Panc1 (cell line): ENCODE measurements around the gene TST. TPM values are rescaled to one million over a fixed set of nuclear protein-coding genes. Genes with fewer than 3 reads are reported as not detected.

Source experiments
- ATAC-seq: fragments of 200-7000 bp; cut with Tn5 transposase; 2 replicates; pipeline ENCODE4 v1.9.1; 2020; ENCODE audit warnings: mild to moderate bottlenecking, moderate library complexity
- BruUV-seq: library from RNA; stranded (reverse); fragments of 400-500 nt; replicated peaks from 2 replicates; lab custom pipeline; 2021; lab: Mats Ljungman, UMichigan
- CTCF ChIA-PET: fragments of 300-600 bp; sonication (Branson Sonifier 250); formaldehyde crosslinking; loops from one replicate; lab custom pipeline; 2022; ENCODE audit warnings: antibody characterized with exemption; lab: Charles Lee
- POLR2A ChIA-PET: fragments of 300-600 bp; sonication (Branson Sonifier 250); formaldehyde crosslinking; loops from one replicate; lab custom pipeline; 2022; ENCODE audit warnings: antibody characterized with exemption; lab: Charles Lee
- DNase-seq: peaks from one replicate; pipeline ENCODE4 v3.0.0-alpha.2; 2010; ENCODE audit warnings: low read depth, low spot score
- H3K27ac ChIP-seq: 2 replicates; pipeline ENCODE4 v1.5.1; 2011; ENCODE audit warnings: mild to moderate bottlenecking, low read length, inconsistent platforms
- H3K27me3 ChIP-seq: fragments of 200-500 bp; sonication (Bioruptor generic); 2 replicates; pipeline ENCODE4 v1.6.0; 2014; ENCODE audit warnings: low read length, inconsistent platforms; ENCODE audit not compliant: control insufficient read depth, insufficient read depth
- H3K36me3 ChIP-seq: fragments of 200-500 bp; sonication (Bioruptor generic); 2 replicates; pipeline ENCODE4 v1.5.1; 2014; ENCODE audit warnings: inconsistent platforms, mild to moderate bottlenecking, low read length, moderate library complexity; ENCODE audit not compliant: control insufficient read depth, insufficient read depth
- H3K4me1 ChIP-seq: 2 replicates; pipeline ENCODE4 v1.5.1; 2011; ENCODE audit warnings: inconsistent platforms, mild to moderate bottlenecking, low read length, moderate library complexity; ENCODE audit not compliant: control insufficient read depth, insufficient read depth
- H3K4me3 ChIP-seq, 2 experiments: 2 replicates each; pipeline ENCODE4 v1.5.1; 2011 to 2012; ENCODE audit warnings: low read depth in 2 of 2, low read length in 2 of 2, mild to moderate bottlenecking in 2 of 2, inconsistent platforms in 1 of 2, moderate library complexity in 1 of 2
- H3K9me3 ChIP-seq: fragments of 200-500 bp; sonication (Bioruptor generic); 2 replicates; pipeline ENCODE4 v1.5.1; 2014; ENCODE audit warnings: low read depth, mild to moderate bottlenecking, inconsistent platforms, low read length, moderate library complexity; ENCODE audit not compliant: control insufficient read depth, insufficient read depth
- CTCF ChIP-seq: fragments of 450-650 bp; IDR thresholded peaks from 2 replicates; pipeline ENCODE4 v1.5.1; 2017; ENCODE audit warnings: mild to moderate bottlenecking
- POLR2AphosphoS5 ChIP-seq: IDR thresholded peaks from 2 replicates; pipeline ENCODE4 v1.6.1; 2012; ENCODE audit warnings: mild to moderate bottlenecking, low read depth, low read length, moderate library complexity
- REST ChIP-seq, 2 experiments: IDR thresholded peaks; 2 replicates each; pipeline ENCODE4 v1.6.1; 2011 to 2012; ENCODE audit warnings: low read depth in 2 of 2, control low read depth in 1 of 2, low read length in 1 of 2, mild to moderate bottlenecking in 1 of 2, moderate library complexity in 1 of 2; ENCODE audit not compliant: insufficient read depth in 1 of 2
- SIN3A ChIP-seq: IDR thresholded peaks from 2 replicates; pipeline ENCODE4 v1.6.1; 2012; ENCODE audit warnings: low read depth, mild to moderate bottlenecking, low read length, moderate library complexity, borderline replicate concordance; ENCODE audit not compliant: insufficient read depth
- TCF7L2 ChIP-seq: IDR thresholded peaks from 2 replicates; pipeline ENCODE4 v1.6.1; 2011; ENCODE audit warnings: mild to moderate bottlenecking, low read depth, low read length, inconsistent platforms
- in situ Hi-C: cut with HindIII; loops from 2 replicates; pipeline ENCODE4 v1.10.0; 2016; ENCODE audit warnings: low sequenced_read_pairs, low pct_unique_long_range_greater_than_20kb
- intact Hi-C: fragments of 100-400 bp; cut with micrococcal nuclease; formaldehyde crosslinking; loops from one replicate; pipeline ENCODE4 v1.10.0; 2022; ENCODE audit not compliant: unreplicated experiment
- total RNA-seq: library from RNA; stranded (reverse); gene quantifications from one replicate; pipeline ENCODE4 v1.2.1, GENCODE V29; 2021; ENCODE audit not compliant: unreplicated experiment

The TST gene
- total RNA-seq, 1 experiment from 2014 or later = 15.9 TPM

DNA sequence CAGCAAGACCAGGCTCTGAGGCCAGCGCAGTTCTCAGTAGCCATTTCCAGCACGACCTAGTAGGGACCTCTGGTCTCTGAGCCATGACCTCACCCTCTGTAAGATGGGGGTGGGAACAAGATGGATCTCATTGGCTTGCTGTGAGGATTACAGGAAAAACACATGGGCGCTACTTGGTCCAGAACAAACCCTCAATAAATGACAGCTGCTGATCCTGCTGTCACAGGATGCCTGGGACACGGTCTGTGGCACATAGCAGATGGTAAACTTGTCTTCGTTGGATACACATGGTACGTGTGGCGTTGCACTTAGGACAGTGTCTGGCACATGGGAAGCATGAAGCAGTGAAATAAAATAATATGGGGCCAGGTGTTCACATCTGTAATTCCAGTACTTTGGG is 27.8 kb upstream of the TST start:
- Histone ChIP-seq H3K36me3 (no peaks in the 10 kb centered on the region; the same call in 1 of the 2 replicates), H3K27me3 (no peaks in the 10 kb centered on the region), H3K4me3 (no peak overlapping the region), H3K9me3 (no peaks in the 10 kb centered on the region), H3K4me1 (no peaks in the 10 kb centered on the region), H3K27ac (no peak overlapping the region)
- intact Hi-C loops = no loop called here
- in situ Hi-C loops = no loop called here
- ATAC-seq (no peak), DNase-seq (no peak)
- TF ChIP-seq POLR2AphosphoS5 (no peak), CTCF (no peak), TCF7L2 (no peak), SIN3A (no peak), REST (IDR thresholded peaks at IDR 0.05; ENCODE audit: insufficient read depth in 1 of 2, low read depth in 2 of 2, low read length in 1 of 2) (no peak)
- POLR2A ChIA-PET = no interaction called here
- no TSS peak for BruUV-seq
- CTCF ChIA-PET = no interaction called here

- Histone ChIP-seq H3K4me1 (no peaks in the 10 kb centered on the region), H3K27me3 (no peaks in the 10 kb centered on the region), H3K9me3 (no peaks in the 10 kb centered on the region), H3K36me3 (no peaks in the 10 kb centered on the region), H3K27ac (no peak overlapping the region), H3K4me3 (no peak overlapping the region)
- TF ChIP-seq CTCF = no peak
- TF ChIP-seq REST (IDR thresholded peaks at IDR 0.05; ENCODE audit: insufficient read depth in 1 of 2, low read depth in 2 of 2, low read length in 1 of 2) = no peak
- no peak for TF ChIP-seq POLR2AphosphoS5
- TF ChIP-seq SIN3A = no peak
- no peak for TF ChIP-seq TCF7L2
- ChIA-PET POLR2A (no interaction called here), CTCF (no interaction called here)
- DNase-seq = no peak
- in situ Hi-C loops (no loop called here), intact Hi-C loops (no loop called here)
- no TSS peak for BruUV-seq
- ATAC-seq = no peak
Observed at GRCh38 chr22:37046589-37046988, 27.3 kb upstream of the TST start.
